PC-3 (cell line): ENCODE measurements around the gene EHMT1. TPM values are rescaled to one million over a fixed set of nuclear protein-coding genes. Genes with fewer than 3 reads are reported as not detected.

Experiments used
- ATAC-seq: fragments of 200-7000 bp; cut with Tn5 transposase; 2 replicates; pipeline ENCODE4 v1.9.1; 2020; ENCODE audit warnings: mild to moderate bottlenecking, moderate library complexity
- BruUV-seq: library from RNA; stranded (reverse); fragments of 400-500 nt; replicated peaks from 2 replicates; lab custom pipeline; 2021; lab: Mats Ljungman, UMichigan
- CTCF ChIA-PET: fragments of 300-600 bp; sonication (Branson Sonifier 250); formaldehyde crosslinking; loops from one replicate; lab custom pipeline; 2022; ENCODE audit warnings: antibody characterized with exemption; lab: Charles Lee
- POLR2A ChIA-PET: fragments of 300-600 bp; sonication (Branson Sonifier 250); formaldehyde crosslinking; loops from one replicate; lab custom pipeline; 2022; ENCODE audit warnings: antibody characterized with exemption; ENCODE audit not compliant: unreplicated experiment; lab: Charles Lee
- DNase-seq: peaks from one replicate; pipeline ENCODE4 v3.0.0-alpha.2; 2015
- H2AFZ ChIP-seq: fragments of 300-600 bp; sonication (generic); 2 replicates; pipeline ENCODE4 v1.6.0; 2016; ENCODE audit warnings: antibody characterized with exemption, low read length
- H3F3A ChIP-seq: fragments of 300-600 bp; sonication (generic); one replicate; pipeline ENCODE4 v1.6.0; 2017; ENCODE audit warnings: antibody characterized with exemption, low read length, control low read depth, mild to moderate bottlenecking; ENCODE audit not compliant: unreplicated experiment
- H3K27ac ChIP-seq: fragments of 300-600 bp; sonication (generic); 2 replicates; pipeline ENCODE4 v1.5.1; 2016; ENCODE audit warnings: mild to moderate bottlenecking, low read length
- H3K27me3 ChIP-seq: fragments of 300-600 bp; sonication (generic); 2 replicates; pipeline ENCODE4 v1.6.1; 2016; ENCODE audit warnings: low read length, mixed read lengths
- H3K36me3 ChIP-seq: fragments of 300-600 bp; sonication (generic); 2 replicates; pipeline ENCODE4 v1.6.1; 2016; ENCODE audit warnings: low read depth, mixed run types, low read length, mixed read lengths
- H3K4me1 ChIP-seq: fragments of 300-600 bp; sonication (generic); 2 replicates; pipeline ENCODE4 v1.5.1; 2016; ENCODE audit warnings: low read length; ENCODE audit not compliant: insufficient read depth
- H3K4me2 ChIP-seq: fragments of 300-600 bp; sonication (generic); 2 replicates; pipeline ENCODE4 v1.6.0; 2016; ENCODE audit warnings: low read length
- H3K4me3 ChIP-seq: fragments of 300-600 bp; sonication (generic); 2 replicates; pipeline ENCODE4 v1.5.1; 2016; ENCODE audit warnings: mild to moderate bottlenecking, low read length, mixed read lengths
- H3K79me2 ChIP-seq: fragments of 300-600 bp; sonication (generic); 2 replicates; pipeline ENCODE4 v1.6.1; 2017; ENCODE audit warnings: low read length, mixed read lengths
- H3K9ac ChIP-seq: fragments of 300-600 bp; sonication (generic); 2 replicates; pipeline ENCODE4 v1.6.0; 2016; ENCODE audit warnings: mild to moderate bottlenecking, low read length
- H3K9me2 ChIP-seq: fragments of 300-600 bp; sonication (generic); replicated peaks from 2 replicates; pipeline ENCODE4 v1.6.1; 2016; ENCODE audit warnings: mixed run types, low read length, mixed read lengths
- H3K9me3 ChIP-seq: fragments of 300-600 bp; sonication (generic); 2 replicates; pipeline ENCODE4 v1.6.1; 2016; ENCODE audit warnings: low read length, mixed read lengths
- H4K20me1 ChIP-seq: fragments of 300-600 bp; sonication (generic); 2 replicates; pipeline ENCODE4 v1.6.1; 2016; ENCODE audit warnings: low read length, mixed read lengths
- CTCF ChIP-seq: fragments of 300-600 bp; sonication (generic); conservative IDR thresholded peaks from 2 replicates; pipeline ENCODE4 v1.5.1; 2017; ENCODE audit warnings: antibody characterized with exemption, low read depth, mild to moderate bottlenecking, low read length
- EZH2 ChIP-seq: fragments of 300-600 bp; sonication (generic); IDR thresholded peaks from one replicate; pipeline ENCODE4 v1.6.1; 2017; ENCODE audit warnings: antibody characterized with exemption, mild to moderate bottlenecking, low read length; ENCODE audit not compliant: unreplicated experiment
- EZH2phosphoT487 ChIP-seq: fragments of 300-600 bp; sonication (generic); IDR thresholded peaks from 2 replicates; pipeline ENCODE4 v1.6.1; 2018; ENCODE audit warnings: mild to moderate bottlenecking, antibody characterized with exemption, low read length, borderline replicate concordance
- intact Hi-C: fragments of 100-400 bp; cut with micrococcal nuclease; formaldehyde crosslinking; loops from 2 replicates; pipeline ENCODE4 v1.9.0; 2023
- total RNA-seq: library from RNA; depleted of rRNA; stranded (reverse); fragments of >200 nt; gene quantifications from 2 replicates; pipeline ENCODE4 v1.2.3, GENCODE V29; 2014

EHMT1 gene
- total RNA-seq, 1 experiment from 2014 or later, result 42.8 TPM

- Histone ChIP-seq H3K4me2 (no peak overlapping the region), H3K9ac (no peak overlapping the region), H3F3A (no peaks in the 10 kb centered on the region), H3K9me2 (no peaks in the 10 kb centered on the region), H2AFZ (no peak overlapping the region), H3K36me3 (peaks cover 5% of the 10 kb centered on the region; the same call in 1 of the 2 replicates), H3K27me3 (no peaks in the 10 kb centered on the region), H4K20me1 (no peaks in the 10 kb centered on the region), H3K4me3 (no peak overlapping the region), H3K27ac (no peak overlapping the region), H3K4me1 (peaks cover 36% of the 10 kb centered on the region), H3K79me2 (peaks cover 55% of the 10 kb centered on the region), H3K9me3 (no peaks in the 10 kb centered on the region)
- ChIA-PET CTCF (no interaction called here), POLR2A (no interaction called here)
- TF ChIP-seq EZH2phosphoT487 (no peak), CTCF (no peak), EZH2 (no peak)
- intact Hi-C loops, result no loop called here
- no peak for DNase-seq
- no peak for ATAC-seq
- BruUV-seq, result no TSS peak
Measured at GRCh38 chr9:137614631-137615386, 4.0 kb upstream of the EHMT1 start.

GRCh38 chr9:137615387-137615871, 3.4 kb upstream of the EHMT1 start:
- intact Hi-C loops, result no loop called here
- 0 out of 2 replicates have a peak, but pooled peaks cover under 1% of the 10 kb centered on the region for H4K20me1 ChIP-seq
- peaks cover 5% of the 10 kb centered on the region; the same call in 1 of the 2 replicates for H3K36me3 ChIP-seq
- H3K27me3 ChIP-seq, result no peaks in the 10 kb centered on the region
- BruUV-seq, result no TSS peak
- H3K4me2 ChIP-seq, result no peak overlapping the region
- peaks cover 56% of the 10 kb centered on the region for H3K79me2 ChIP-seq
- H3K9me3 ChIP-seq, result no peaks in the 10 kb centered on the region
- H3K27ac ChIP-seq, result no peak overlapping the region
- no peak overlapping the region for H3K9ac ChIP-seq
- H2AFZ ChIP-seq, result no peak overlapping the region
- CTCF ChIA-PET, result no interaction called here
- POLR2A ChIA-PET, result no interaction called here
- TF ChIP-seq CTCF (no peak), EZH2phosphoT487 (no peak), EZH2 (no peak)
- no peak for DNase-seq
- no peaks in the 10 kb centered on the region for H3K9me2 ChIP-seq
- H3F3A ChIP-seq, result no peaks in the 10 kb centered on the region
- peaks cover 38% of the 10 kb centered on the region for H3K4me1 ChIP-seq
- H3K4me3 ChIP-seq, result no peak overlapping the region
- ATAC-seq, result no peak
